Measurements from ENCODE around the gene PRSS2.
"Not testable (repeated sequence)": the region's sequence is repeated elsewhere in the genome, so short reads cannot be mapped to it uniquely, and the experiment has no call there.

Gene PRSS2

DNA sequence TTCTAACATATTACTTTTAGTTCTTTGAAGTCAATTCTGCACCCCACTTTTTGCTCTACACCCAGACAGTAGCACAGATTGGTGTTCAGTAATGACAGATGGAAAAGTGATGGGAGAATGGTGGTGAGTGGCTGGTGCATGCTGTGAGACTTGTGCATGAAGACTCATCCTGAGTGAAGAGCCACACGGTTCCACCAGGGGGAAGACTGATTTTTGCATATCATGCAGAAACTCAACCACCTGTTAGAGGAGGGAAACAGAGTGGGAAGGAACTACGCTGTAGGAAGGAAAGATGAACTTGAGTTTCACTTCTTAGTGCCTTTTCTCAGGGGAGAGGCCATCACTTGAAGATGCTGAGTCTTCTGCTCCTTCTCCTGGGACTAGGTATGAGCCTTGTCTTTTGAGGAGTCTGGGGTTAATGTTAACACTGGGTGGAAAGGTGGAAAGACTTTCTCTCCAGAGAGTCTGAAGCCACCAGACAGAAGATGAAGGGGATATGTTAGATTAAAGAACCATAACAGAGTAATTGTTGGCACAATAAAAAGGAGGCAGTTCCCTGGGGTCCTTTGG is 30.8 kb upstream of the PRSS2 start:
- no peak overlapping the region for H3K4me3 ChIP-seq (ENCODE audit: insufficient read depth in 1 of 2, low read depth in 1 of 2, low read length in 2 of 2)

DNA sequence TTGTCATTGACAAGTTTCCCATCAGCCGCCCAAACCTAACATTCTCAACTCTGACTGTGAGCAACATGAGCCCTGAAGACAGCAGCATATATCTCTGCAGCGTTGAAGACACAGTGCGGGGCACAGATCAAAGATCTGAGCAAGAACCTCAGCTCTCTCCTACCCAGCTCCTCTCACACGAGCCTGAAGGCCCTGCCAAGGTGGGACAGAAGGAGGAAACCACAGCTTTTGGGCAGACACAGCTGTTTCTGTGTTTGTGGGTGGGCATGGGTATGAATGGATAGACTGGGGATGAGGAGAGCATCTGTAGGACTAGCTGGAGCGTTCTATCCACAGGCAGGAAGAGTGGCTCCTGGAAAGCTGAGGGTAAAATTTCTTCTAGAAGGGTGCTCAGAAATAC is 30.0 kb upstream of the PRSS2 start:
- Histone ChIP-seq H3K23ac (ENCODE audit: low read length in 2 of 2) (no peak overlapping the region), H4K91ac (ENCODE audit: low read length) (no peak overlapping the region), H3K79me1 (replicated peaks; ENCODE audit: low read length, poor library complexity, severe bottlenecking) (no peaks in the 10 kb centered on the region), H3K18ac (ENCODE audit: low read depth in 1 of 2, low read length in 2 of 2) (no peak overlapping the region), H3K27me3 (ENCODE audit: control insufficient read depth in 1 of 2, insufficient read depth in 1 of 2, low read length in 2 of 2) (peaks cover 0 to 6% of the 10 kb centered on the region in 2 experiments), H3K4me1 (ENCODE audit: control insufficient read depth, insufficient read depth, low read depth, low read length) (no peaks in the 10 kb centered on the region), H4K8ac (ENCODE audit: low read length) (no peak overlapping the region), H2BK5ac (ENCODE audit: low read depth, low read length, poor library complexity, severe bottlenecking) (no peak overlapping the region), H3K27ac (ENCODE audit: low read length, poor library complexity, severe bottlenecking) (no peak overlapping the region), H3K36me3 (ENCODE audit: control insufficient read depth in 1 of 2, insufficient read depth in 2 of 2, low read depth in 1 of 2, low read length in 2 of 2) (no peaks in the 10 kb centered on the region), H2AK5ac (ENCODE audit: low read length, severe bottlenecking) (no peak overlapping the region), H3K4ac (ENCODE audit: low read depth in 1 of 2, low read length in 2 of 2) (no peak overlapping the region), H2AFZ (ENCODE audit: low read depth, low read length) (no peak overlapping the region), H3K14ac (ENCODE audit: low read length in 2 of 2) (no peak overlapping the region), H3K4me3 (ENCODE audit: insufficient read depth in 1 of 2, low read depth in 1 of 2, low read length in 2 of 2) (no peak overlapping the region), H3K4me2 (ENCODE audit: low read length, poor library complexity, severe bottlenecking) (no peak overlapping the region), H3K9ac (ENCODE audit: low read length) (no peak overlapping the region), H2BK120ac (ENCODE audit: low read depth, low read length) (no peak overlapping the region), H2BK15ac (ENCODE audit: low read depth, poor library complexity, severe bottlenecking) (no peak overlapping the region), H2BK12ac (ENCODE audit: low read length in 2 of 2) (no peak overlapping the region), H3K9me3 (ENCODE audit: control insufficient read depth, low read length) (no peaks in the 10 kb centered on the region)
- DNase-seq: no peak
- 63% methylated on average over 4 of the region's 5 CpGs for WGBS

More for the DNA sequence above, 30.8 kb upstream of the PRSS2 start:
- no peak overlapping the region for H2BK12ac ChIP-seq (ENCODE audit: low read length in 2 of 2)
- H3K23ac ChIP-seq (ENCODE audit: low read length in 2 of 2): no peak overlapping the region
- no peak overlapping the region for H3K18ac ChIP-seq (ENCODE audit: low read depth in 1 of 2, low read length in 2 of 2)
- H3K27ac ChIP-seq (ENCODE audit: low read length, poor library complexity, severe bottlenecking): no peak overlapping the region
- no peaks in the 10 kb centered on the region for H3K4me1 ChIP-seq (ENCODE audit: control insufficient read depth, insufficient read depth, low read depth, low read length)
- H3K4ac ChIP-seq (ENCODE audit: low read depth in 1 of 2, low read length in 2 of 2): no peak overlapping the region
- 59% methylated on average over 2 of the region's 2 CpGs for WGBS
- no peaks in the 10 kb centered on the region for H3K9me3 ChIP-seq (ENCODE audit: control insufficient read depth, low read length)
- H3K9ac ChIP-seq (ENCODE audit: low read length): no peak overlapping the region
- no peak overlapping the region for H3K4me2 ChIP-seq (ENCODE audit: low read length, poor library complexity, severe bottlenecking)
- H2BK15ac ChIP-seq (ENCODE audit: low read depth, poor library complexity, severe bottlenecking): no peak overlapping the region
- no peaks in the 10 kb centered on the region for H3K79me1 ChIP-seq (replicated peaks; ENCODE audit: low read length, poor library complexity, severe bottlenecking)
- no peaks in the 10 kb centered on the region for H3K36me3 ChIP-seq (ENCODE audit: control insufficient read depth in 1 of 2, insufficient read depth in 2 of 2, low read depth in 1 of 2, low read length in 2 of 2)
- H3K14ac ChIP-seq (ENCODE audit: low read length in 2 of 2): no peak overlapping the region
- H4K8ac ChIP-seq (ENCODE audit: low read length): no peak overlapping the region
- H4K91ac ChIP-seq (ENCODE audit: low read length): no peak overlapping the region
- peaks cover 0 to 6% of the 10 kb centered on the region in 2 experiments for H3K27me3 ChIP-seq (ENCODE audit: control insufficient read depth in 1 of 2, insufficient read depth in 1 of 2, low read length in 2 of 2)
- no peak overlapping the region for H2BK120ac ChIP-seq (ENCODE audit: low read depth, low read length)
- DNase-seq: no peak
- H2BK5ac ChIP-seq (ENCODE audit: low read depth, low read length, poor library complexity, severe bottlenecking): no peak overlapping the region
- no peak overlapping the region for H2AK5ac ChIP-seq (ENCODE audit: low read length, severe bottlenecking)
- H2AFZ ChIP-seq (ENCODE audit: low read depth, low read length): no peak overlapping the region

DNA sequence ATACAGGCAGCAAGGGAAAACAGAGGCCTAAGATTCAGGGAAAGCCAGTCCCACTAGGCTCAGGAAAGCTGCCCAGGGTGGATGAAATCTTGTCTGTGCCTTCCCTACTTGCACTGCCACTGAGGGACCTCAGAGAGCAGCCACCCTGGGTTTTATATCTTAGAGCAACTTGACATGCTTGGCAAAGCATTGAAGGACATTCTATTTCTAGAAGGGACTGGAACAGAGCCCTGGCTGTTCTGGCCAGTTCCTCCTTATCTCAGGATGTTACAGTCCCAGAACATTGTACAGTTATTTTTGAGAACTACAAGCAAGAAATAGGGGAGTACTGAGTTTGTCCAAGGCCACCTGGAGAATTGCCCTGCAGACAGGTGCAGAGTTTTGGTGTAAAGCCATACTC is 28.8 kb upstream of the PRSS2 start:
- H3K23ac ChIP-seq (ENCODE audit: low read length in 2 of 2); H3K79me1 ChIP-seq (replicated peaks; ENCODE audit: low read length, poor library complexity, severe bottlenecking); H3K4ac ChIP-seq (ENCODE audit: low read depth in 1 of 2, low read length in 2 of 2); DNase-seq; H2BK12ac ChIP-seq (ENCODE audit: low read length in 2 of 2); H3K4me3 ChIP-seq (ENCODE audit: insufficient read depth in 1 of 2, low read depth in 1 of 2, low read length in 2 of 2); H3K36me3 ChIP-seq (ENCODE audit: control insufficient read depth in 1 of 2, insufficient read depth in 2 of 2, low read depth in 1 of 2, low read length in 2 of 2); H3K9me3 ChIP-seq (ENCODE audit: control insufficient read depth, low read length); H2BK5ac ChIP-seq (ENCODE audit: low read depth, low read length, poor library complexity, severe bottlenecking); H4K91ac ChIP-seq (ENCODE audit: low read length); H3K18ac ChIP-seq (ENCODE audit: low read depth in 1 of 2, low read length in 2 of 2); H3K27me3 ChIP-seq (ENCODE audit: control insufficient read depth in 1 of 2, insufficient read depth in 1 of 2, low read length in 2 of 2); H2AK5ac ChIP-seq (ENCODE audit: low read length, severe bottlenecking); H3K4me1 ChIP-seq (ENCODE audit: control insufficient read depth, insufficient read depth, low read depth, low read length); H3K9ac ChIP-seq (ENCODE audit: low read length); H2BK15ac ChIP-seq (ENCODE audit: low read depth, poor library complexity, severe bottlenecking); H2BK120ac ChIP-seq (ENCODE audit: low read depth, low read length); H2AFZ ChIP-seq (ENCODE audit: low read depth, low read length); H3K14ac ChIP-seq (ENCODE audit: low read length in 2 of 2); H4K8ac ChIP-seq (ENCODE audit: low read length); H3K4me2 ChIP-seq (ENCODE audit: low read length, poor library complexity, severe bottlenecking); H3K27ac ChIP-seq (ENCODE audit: low read length, poor library complexity, severe bottlenecking): not testable (repeated sequence)

DNA sequence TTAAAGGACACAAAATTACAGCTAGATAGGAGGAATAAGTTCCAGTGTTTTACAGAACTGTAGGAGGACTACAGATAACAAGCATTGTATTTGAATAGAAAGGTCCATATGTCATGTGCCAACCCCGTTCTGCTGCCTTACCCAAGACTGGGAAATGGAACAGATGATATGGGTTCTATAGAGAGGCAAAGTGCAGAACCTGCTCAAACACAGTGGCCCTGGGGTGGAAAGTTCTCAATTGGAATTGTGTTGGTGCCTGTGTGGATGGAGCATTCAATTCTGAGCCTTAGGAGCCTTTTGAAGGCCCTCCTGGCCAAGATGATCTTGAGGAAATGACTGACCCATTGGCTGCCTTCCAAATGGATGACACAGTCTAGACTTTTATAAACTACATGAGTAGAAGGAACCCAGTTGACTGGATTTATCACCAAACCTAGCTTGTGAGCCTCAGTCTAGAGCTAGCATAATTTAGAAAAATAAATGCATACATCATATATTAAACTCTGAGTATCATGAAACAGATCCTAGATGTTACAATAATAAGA is 25.6 kb upstream of the PRSS2 start:
- Histone ChIP-seq H2AFZ (ENCODE audit: low read depth, low read length) (no peak overlapping the region), H3K4me2 (ENCODE audit: low read length, poor library complexity, severe bottlenecking) (no peak overlapping the region), H2BK12ac (ENCODE audit: low read length in 2 of 2) (no peak overlapping the region), H2AK5ac (ENCODE audit: low read length, severe bottlenecking) (no peak overlapping the region), H3K79me1 (replicated peaks; ENCODE audit: low read length, poor library complexity, severe bottlenecking) (no peaks in the 10 kb centered on the region), H2BK15ac (ENCODE audit: low read depth, poor library complexity, severe bottlenecking) (no peak overlapping the region), H3K36me3 (ENCODE audit: control insufficient read depth in 1 of 2, insufficient read depth in 2 of 2, low read depth in 1 of 2, low read length in 2 of 2) (no peaks in the 10 kb centered on the region), H2BK120ac (ENCODE audit: low read depth, low read length) (no peak overlapping the region), H4K8ac (ENCODE audit: low read length) (no peak overlapping the region), H3K27me3 (ENCODE audit: control insufficient read depth in 1 of 2, insufficient read depth in 1 of 2, low read length in 2 of 2) (peaks cover 11 to 17% of the 10 kb centered on the region in 2 experiments), H3K27ac (ENCODE audit: low read length, poor library complexity, severe bottlenecking) (no peak overlapping the region), H3K4me3 (ENCODE audit: insufficient read depth in 1 of 2, low read depth in 1 of 2, low read length in 2 of 2) (no peak overlapping the region), H3K4me1 (ENCODE audit: control insufficient read depth, insufficient read depth, low read depth, low read length) (no peaks in the 10 kb centered on the region), H4K91ac (ENCODE audit: low read length) (no peak overlapping the region), H3K9me3 (ENCODE audit: control insufficient read depth, low read length) (no peaks in the 10 kb centered on the region), H3K18ac (ENCODE audit: low read depth in 1 of 2, low read length in 2 of 2) (no peak overlapping the region), H3K4ac (ENCODE audit: low read depth in 1 of 2, low read length in 2 of 2) (no peak overlapping the region), H2BK5ac (ENCODE audit: low read depth, low read length, poor library complexity, severe bottlenecking) (no peak overlapping the region), H3K23ac (ENCODE audit: low read length in 2 of 2) (no peak overlapping the region), H3K14ac (ENCODE audit: low read length in 2 of 2) (no peak overlapping the region), H3K9ac (ENCODE audit: low read length) (no peak overlapping the region)
- DNase-seq: no peak
- 74% methylated on average over 1 of the region's 1 CpG for WGBS
